ENCODE data around the gene FOXRED2. TPM values are rescaled to one million over a fixed set of nuclear protein-coding genes. Genes with fewer than 3 reads are reported as not detected.
"Not testable (repeated sequence)": the region's sequence is repeated elsewhere in the genome, so short reads cannot be mapped to it uniquely, and the experiment has no call there.

Gene FOXRED2
- total RNA-seq, 6 donors from 2014 or later = 6.0 to 27.2 (median 12.9) TPM

GRCh38 chr22:36520423-36520822 is 13.6 kb upstream of the FOXRED2 start:
- TF ChIP-seq CTCF (IDR thresholded peaks at IDR 0.05) (no peak), EP300 (IDR thresholded peaks at IDR 0.05) (no peak), POLR2A (IDR thresholded peaks at IDR 0.05) (no peak), POLR2AphosphoS5 (IDR thresholded peaks at IDR 0.05) (no peak)
- Histone ChIP-seq H3K36me3 (peaks cover 77 to 100% (median 98%) of the 10 kb centered on the region in 4 donors), H3K4me1 (no peaks in the 10 kb centered on the region), H3K4me3 (no peak overlapping the region), H3K9me3 (no peaks in the 10 kb centered on the region), H3K27me3 (no peaks in the 10 kb centered on the region), H3K27ac (no peak overlapping the region)
- WGBS, 2 donors = 75 to 80% methylated on average over 3 of the region's 3 CpGs
- no peak for DNase-seq
- no peak for ATAC-seq (ENCODE audit: low FRiP score in 2 of 2)

GRCh38 chr22:36519906-36520305 is 13.1 kb upstream of the FOXRED2 start:
- not testable (repeated sequence) for H3K9me3 ChIP-seq; H3K27ac ChIP-seq; H3K4me1 ChIP-seq; ATAC-seq (ENCODE audit: low FRiP score in 2 of 2); H3K27me3 ChIP-seq; DNase-seq; H3K4me3 ChIP-seq
- 75 to 82% methylated on average over 2 of the region's 2 CpGs for WGBS, 2 donors
- H3K36me3 ChIP-seq = peaks cover 79 to 100% (median 99%) of the 10 kb centered on the region in 4 donors

GRCh38 chr22:36514766-36515165 is 7.9 kb upstream of the FOXRED2 start:
- Histone ChIP-seq H3K4me3 (no peak overlapping the region), H3K27me3 (no peaks in the 10 kb centered on the region), H3K4me1 (peaks cover 0 to 6% (median 0%) of the 10 kb centered on the region in 4 donors), H3K27ac (no peak overlapping the region), H3K36me3 (peaks cover 74 to 98% (median 91%) of the 10 kb centered on the region in 4 donors), H3K9me3 (no peaks in the 10 kb centered on the region)
- ATAC-seq (ENCODE audit: low FRiP score in 2 of 2) (no peak), DNase-seq (no peak)
- WGBS, 2 donors = 85 to 100% methylated on average over 1 of the region's 1 CpG
- no peak for TF ChIP-seq EP300 (IDR thresholded peaks at IDR 0.05)
- no peak for TF ChIP-seq CTCF (IDR thresholded peaks at IDR 0.05)
- no peak for TF ChIP-seq POLR2AphosphoS5 (IDR thresholded peaks at IDR 0.05)
- no peak for TF ChIP-seq POLR2A (IDR thresholded peaks at IDR 0.05)

GRCh38 chr22:36512991-36513390 is 6.2 kb upstream of the FOXRED2 start:
- peaks cover 0 to 6% (median 0%) of the 10 kb centered on the region in 4 donors for H3K4me1 ChIP-seq
- ATAC-seq (ENCODE audit: low FRiP score in 2 of 2) (no peak), DNase-seq (no peak)
- no peak for TF ChIP-seq EP300 (IDR thresholded peaks at IDR 0.05)
- no peak for TF ChIP-seq CTCF (IDR thresholded peaks at IDR 0.05)
- TF ChIP-seq POLR2A (IDR thresholded peaks at IDR 0.05) = no peak
- no peak for TF ChIP-seq POLR2AphosphoS5 (IDR thresholded peaks at IDR 0.05)
- 88 to 89% methylated on average over 4 of the region's 4 CpGs for WGBS, 2 donors
- no peaks in the 10 kb centered on the region for H3K9me3 ChIP-seq
- H3K27me3 ChIP-seq = no peaks in the 10 kb centered on the region
- no peak overlapping the region for H3K27ac ChIP-seq
- H3K4me3 ChIP-seq = no peak overlapping the region
- peaks cover 57 to 80% (median 74%) of the 10 kb centered on the region in 4 donors for H3K36me3 ChIP-seq

- H3K4me3 ChIP-seq = no peak overlapping the region
- WGBS, 2 donors = 92 to 96% methylated on average over 6 to 8 of the region's 8 CpGs
- no peaks in the 10 kb centered on the region for H3K9me3 ChIP-seq
- H3K27me3 ChIP-seq = no peaks in the 10 kb centered on the region
- no peak for ATAC-seq (ENCODE audit: low FRiP score in 2 of 2)
- peaks cover 50 to 74% (median 67%) of the 10 kb centered on the region in 4 donors for H3K36me3 ChIP-seq
- TF ChIP-seq EP300 (IDR thresholded peaks at IDR 0.05) (no peak), POLR2A (IDR thresholded peaks at IDR 0.05) (no peak), POLR2AphosphoS5 (IDR thresholded peaks at IDR 0.05) (no peak), CTCF (IDR thresholded peaks at IDR 0.05) (no peak)
- no peak overlapping the region for H3K27ac ChIP-seq
- DNase-seq = no peak
- peaks cover under 1 to 8% (median 3%) of the 10 kb centered on the region in 4 donors for H3K4me1 ChIP-seq
These were observed 5.5 kb upstream of the FOXRED2 start for GRCh38 chr22:36512333-36512732.
